ENCODE measurements around the gene PTX4. TPM values are rescaled to one million over a fixed set of nuclear protein-coding genes. Genes with fewer than 3 reads are reported as not detected.

Gene PTX4
- total and polyA plus RNA-seq, 2 donors (not counting 3 experiments of a cell fraction or from before 2014, with no cell fraction given): 0.31 TPM; not detected in 1

- BruUV-seq (replicated peaks): no TSS peak
Observed at GRCh38 chr16:1495889-1496262, 7.1 kb upstream of the PTX4 start.

More at GRCh38 chr16:1495889-1496262, 7.1 kb upstream of the PTX4 start:
- Histone ChIP-seq H2AFZ (ENCODE audit: low read depth, low read length) (no peak overlapping the region), H3K4me2 (ENCODE audit: insufficient read depth, low read length) (no peak overlapping the region), H3K9ac (replicated peaks; ENCODE audit: extremely low read depth, insufficient read depth, low read length) (no peak overlapping the region), H3K79me2 (ENCODE audit: control insufficient read depth, insufficient read depth, low read length) (peaks cover 19% of the 10 kb centered on the region), H3K27me3 (ENCODE audit: control insufficient read depth in 2 of 2, insufficient read depth in 2 of 2, low read length in 2 of 2) (no peaks in the 10 kb centered on the region), H3K36me3 (ENCODE audit: control insufficient read depth in 2 of 2, extremely low read depth in 1 of 2, insufficient read depth in 2 of 2, low read length in 2 of 2) (peaks cover 3 to 17% of the 10 kb centered on the region in 2 experiments), H3K9me3 (replicated peaks; ENCODE audit: control insufficient read depth, insufficient read depth, low read length) (no peaks in the 10 kb centered on the region), H3K4me1 (ENCODE audit: control insufficient read depth, extremely low read depth, insufficient read depth, low read length) (peaks cover 15% of the 10 kb centered on the region), H3K9me1 (replicated peaks; ENCODE audit: control insufficient read depth, extremely low read depth, insufficient read depth, low read length) (no peaks in the 10 kb centered on the region), H3K4me3 (replicated peaks in 1 of 3; ENCODE audit: insufficient read depth in 1 of 3, low read depth in 1 of 3, low read length in 3 of 3) (no peak overlapping the region), H4K20me1 (replicated peaks; ENCODE audit: control insufficient read depth, extremely low read depth, insufficient read depth, low read length) (no peaks in the 10 kb centered on the region), H3K27ac (ENCODE audit: insufficient read depth, low read depth, low read length) (no peak overlapping the region)
- POLR2A ChIA-PET: no interaction called here
- intact Hi-C loops (cut with micrococcal nuclease): no loop called here
- CTCF ChIA-PET: no interaction called here
- TF ChIP-seq POLR2AphosphoS5 (IDR thresholded peaks at IDR 0.05; ENCODE audit: insufficient read depth, low read depth, low read length) (no peak), CTCF (IDR thresholded peaks at IDR 0.05; ENCODE audit: extremely low read depth in 1 of 2, insufficient read depth in 1 of 2, low read depth in 1 of 2, low read length in 2 of 2) (no peak), FOS (IDR thresholded peaks at IDR 0.05; ENCODE audit: borderline replicate concordance, insufficient read depth, low read length) (no peak), POLR2A (IDR thresholded peaks at IDR 0.05; ENCODE audit: low read depth, low read length) (no peak), MYC (IDR thresholded peaks at IDR 0.05; ENCODE audit: low read depth, low read length) (no peak), EZH2 (IDR thresholded peaks at IDR 0.05; ENCODE audit: borderline replicate concordance, low read depth, low read length, severe bottlenecking) (no peak), JUN (IDR thresholded peaks at IDR 0.05; ENCODE audit: borderline replicate concordance, insufficient read depth, insufficient read length, low read depth) (no peak), MAX (IDR thresholded peaks at IDR 0.05; ENCODE audit: insufficient read depth, insufficient read length) (no peak), GATA2 (IDR thresholded peaks at IDR 0.05; ENCODE audit: insufficient read depth, insufficient read length, low read depth, low read length) (no peak)
- DNase-seq (ENCODE audit: low read depth, low spot score) (no peak), FAIRE-seq (no peak)
- dilution Hi-C loops (cut with MboI; ENCODE audit: extremely low pct_ligation_motif_present, low sequenced_read_pairs): no loop called here

Data from endothelial cell of umbilical vein (primary cell).